Heart right ventricle (tissue), 16 donors: ENCODE data around the gene PTCH2. TPM values are rescaled to one million over a fixed set of nuclear protein-coding genes. Genes with fewer than 3 reads are reported as not detected.
"Not testable (repeated sequence)": the region's sequence is repeated elsewhere in the genome, so short reads cannot be mapped to it uniquely, and the experiment has no call there.

Experiments used
- ATAC-seq, 8 donors: fragments of 200-7000 bp; cut with Tn5 transposase; one replicate each; pipeline ENCODE4 v1.9.1; 2020; ENCODE audit warnings: mild to moderate bottlenecking in 8 of 8, moderate library complexity in 8 of 8, moderate number of reproducible peaks in 1 of 8
- DNase-seq, 2 donors: peaks; one replicate each; pipeline ENCODE4 v3.0.0-alpha.2; 2020
- H3K27ac ChIP-seq, 10 donors: fragments of 200-600 bp; sonication (generic) in 2 of 10; one replicate each; pipeline versions ENCODE4 v1.5.0 to v1.8.0; 2020 to 2022; ENCODE audit warnings: mild to moderate bottlenecking in 3 of 10
- H3K27me3 ChIP-seq, 7 donors: fragments of 200-600 bp; one replicate each; pipeline ENCODE4 v1.8.0; 2021 to 2022; ENCODE audit warnings: mild to moderate bottlenecking in 2 of 7
- H3K36me3 ChIP-seq, 9 donors: fragments of 200-600 bp; sonication (generic) in 1 of 9; one replicate each; pipeline versions ENCODE4 v1.5.0 to v1.8.0; 2020 to 2022; ENCODE audit warnings: mild to moderate bottlenecking in 2 of 9
- H3K4me1 ChIP-seq, 9 donors: fragments of 200-600 bp; sonication (generic) in 1 of 9; one replicate each; pipeline versions ENCODE4 v1.5.0 to v1.8.0; 2020 to 2022; ENCODE audit warnings: mild to moderate bottlenecking in 4 of 9
- H3K4me3 ChIP-seq, 10 donors: fragments of 200-600 bp; sonication (generic) in 2 of 10; one replicate each; pipeline versions ENCODE4 v1.5.0 to v1.8.0; 2020 to 2022; ENCODE audit warnings: mild to moderate bottlenecking in 7 of 10, moderate library complexity in 2 of 10
- H3K9me3 ChIP-seq, 11 donors: fragments of 200-600 bp in 10 of 11; sonication (generic) in 2 of 11; one replicate each; pipeline versions ENCODE4 v1.5.0 to v1.8.0; 2013 to 2022; ENCODE audit warnings: mild to moderate bottlenecking in 2 of 11, control low read depth in 1 of 11, moderate library complexity in 1 of 11
- CTCF ChIP-seq, 9 donors: fragments of 200-600 bp; sonication (generic) in 2 of 9; IDR thresholded peaks; one replicate each; pipeline versions ENCODE4 v1.5.0 to v1.8.0; 2021 to 2022; ENCODE audit warnings: antibody characterized with exemption in 9 of 9, mild to moderate bottlenecking in 5 of 9, moderate library complexity in 1 of 9
- whole genome bisulfite sequencing, 2 donors: extraction: QIAGEN DNeasy Blood & Tissue Kit; methylation state at CpG; one replicate each; pipeline ENCODE4 v1.1.7; 2013; ENCODE audit warnings: inconsistent platforms in 1 of 2; 5-methylcytosine and 5-hydroxymethylcytosine counted together
- intact Hi-C, 10 donors: fragments of 100-400 bp; cut with DNase I; formaldehyde crosslinking; loops; one replicate each; pipeline versions ENCODE4 v1.11.1 to v1.14.2; 2022
- polyA plus RNA-seq, 2 donors: library from polyadenylated mRNA; stranded (reverse); fragments of 200-250 nt; gene quantifications; one replicate each; pipeline ENCODE4 v1.2.3, GENCODE V29; 2013
- total RNA-seq, 10 donors: library from RNA; stranded (reverse); fragmentation: NEBNext Ultra II Directional in 3 of 10; extraction: Animal tissue kit (Norgen Biotek cat#: 25700) in 3 of 10; gene quantifications; one replicate each; pipeline versions ENCODE4 v1.2.1 to v1.2.4, GENCODE V29; 2021 to 2023
- donor health status: Arrhythmogenic right ventricular cardiomyopathy.
- donor health status: ischemic (EF 13 %, LVEDD 7.1; RV severe dilation, severe dysfunction).
- donor health status: healthy with polysubstance abuse.
- donor health status: DM: no; HTN: yes; CAD: no.
- donor health status: DM: no; HTN: no; CAD: no.
- donor health status: ischemic (EF 25% LVEDD 6.9; RV normal size, moderate dysfunction).
- donor health status: ischemic (EF 25% LVEDD 5.7; RV mildly dilated, moderate dysfunction).
- donor health status: healthy.
- donor health status: DM: yes; HTN: yes; CAD: no.
- donor health status: Ischemic cardiomyopathy.
- donor health status: ischemic (EF 35%, LVEDD 5.7; RV mildly dilated, moderate dysfunction).
- donor health status: nonischemic (EF 11% LVEDD 7.7; RV severe dilation, severe dysfunction).
- donor health status: DM: yes; HTN: yes; CAD: no.
- donor health status: PGD.
- donor health status: ischemic (EF 29% LVEDD 5.4; RV normal size, mild dysfunction).
- donor health status: nonischemic (EF 23%, LVEDD 6.1; RV moderate dilation, normal function).

PTCH2 gene
- total and polyA plus RNA-seq, 12 donors, result 0.25 to 1.1 (median 0.44) TPM

DNA sequence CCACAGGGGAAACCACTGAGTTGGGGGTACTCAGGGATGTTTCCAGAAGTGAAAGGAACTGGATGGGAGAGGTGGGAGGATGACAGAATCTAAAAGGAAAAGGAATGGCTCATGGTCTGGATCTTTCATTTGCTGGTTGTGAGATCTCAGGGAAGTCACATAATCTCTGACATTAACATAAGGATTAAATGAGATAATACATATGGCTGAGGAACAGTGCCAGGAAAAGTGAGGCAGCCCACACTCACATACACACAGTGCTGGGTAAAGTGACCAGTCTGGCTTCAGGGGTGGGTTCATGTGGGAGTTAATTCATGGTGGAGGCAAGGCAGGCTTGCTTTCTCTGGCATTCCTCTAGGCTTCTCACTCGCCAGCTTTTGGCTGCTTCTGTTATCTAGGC is 3.9 kb upstream of the PTCH2 start:
- Histone ChIP-seq H3K9me3 (no peaks in the 10 kb centered on the region), H3K4me3 (no peak overlapping the region), H3K36me3 (peaks cover 0 to 13% (median 0%) of the 10 kb centered on the region in 9 donors), H3K27me3 (peaks cover 0 to 19% (median 0%) of the 10 kb centered on the region in 7 donors), H3K27ac (no peak overlapping the region), H3K4me1 (peaks cover 0 to 38% (median 16%) of the 10 kb centered on the region in 9 donors)
- ATAC-seq (no peak), DNase-seq (no peak)
- TF ChIP-seq CTCF (IDR thresholded peaks at IDR 0.05), result no peak
- 96 to 97% methylated on average over 1 of the region's 1 CpG for WGBS, 2 donors
- intact Hi-C loops, result loop anchor here in 1 of 10 donors (5.0 kb wide), 1 partner anchor 155 kb away; no protein-coding TSS in a partner anchor

DNA sequence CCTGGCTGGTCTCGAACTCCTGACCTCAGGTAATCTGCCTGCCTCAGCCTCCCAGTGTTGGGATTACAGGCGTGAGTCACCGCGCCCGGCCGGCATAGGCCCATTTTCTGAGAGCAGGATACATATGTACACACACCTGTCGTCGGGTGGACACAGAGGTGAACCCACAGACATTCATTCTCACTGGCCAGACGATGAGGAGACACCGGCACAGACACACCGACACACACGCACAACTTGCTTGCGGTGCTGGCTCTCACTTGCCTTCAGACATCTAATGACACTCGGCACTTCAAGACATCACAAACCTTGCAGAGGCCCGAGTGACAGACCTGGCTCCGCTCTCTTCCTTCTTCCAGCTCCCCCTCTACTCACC is 579 bp downstream of the PTCH2 start:
- Histone ChIP-seq H3K4me1 (peaks cover 0 to 17% (median 8%) of the 10 kb centered on the region in 9 donors), H3K4me3 (peak overlapping the region; percentile 5 to 74 (median 62)), H3K36me3 (no peaks in the 10 kb centered on the region), H3K9me3 (no peaks in the 10 kb centered on the region), H3K27me3 (peaks cover 0 to 19% (median 0%) of the 10 kb centered on the region in 7 donors), H3K27ac (peak overlapping the region in 6 of 10 donors; percentile 24 to 78 (median 69))
- WGBS, 2 donors, result 64 to 66% methylated on average over 16 of the region's 16 CpGs
- TF ChIP-seq CTCF (IDR thresholded peaks at IDR 0.05), result no peak
- intact Hi-C loops, result loop anchor here in 1 of 10 donors (5.0 kb wide), 1 partner anchor 145 kb away; the partner anchor contains the start of gene EIF2B3
- ATAC-seq, result peak in 7 of 8 donors; percentile 4 to 39 (median 18)
- DNase-seq, result no peak

DNA sequence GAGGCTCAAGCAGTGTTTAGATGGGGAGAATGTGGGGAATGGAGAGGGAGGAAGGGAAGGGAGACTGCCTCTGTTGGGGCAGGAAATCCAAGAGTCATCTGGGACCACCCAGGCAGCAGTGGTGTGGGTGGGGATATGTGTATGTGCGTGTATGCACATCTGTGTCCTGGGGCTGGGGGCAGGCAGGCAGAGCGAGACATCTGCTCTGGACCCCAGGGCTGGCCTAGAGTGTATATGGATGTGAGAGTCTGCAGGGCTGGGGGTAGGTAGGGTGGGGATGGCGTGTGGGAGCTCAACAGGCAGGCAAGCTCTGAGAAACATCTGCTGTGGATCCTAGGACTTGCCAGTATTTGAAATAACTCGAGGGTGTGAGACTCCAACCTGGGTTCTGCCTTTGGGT is 3.5 kb downstream of the PTCH2 start:
- intact Hi-C loops, result loop anchor here in 6 of 10 donors (5.0 to 10.0 kb wide), 8 partner anchors 37 to 465 kb away; partner anchors contain the start of genes HECTD3 (in 3 of the 6), UROD (in 3 of the 6), BEST4 (in 2 of the 6) and EIF2B3 (in 2 of the 6)
- 70 to 75% methylated on average over 4 of the region's 4 CpGs for WGBS, 2 donors
- DNase-seq (no peak), ATAC-seq (peak in 1 of 8 donors; percentile 16)
- peaks cover 0 to 26% (median 8%) of the 10 kb centered on the region in 9 donors for H3K4me1 ChIP-seq
- peak overlapping the region in 1 of 10 donors; percentile 7 for H3K27ac ChIP-seq
- H3K27me3 ChIP-seq, result peaks cover 0 to 19% (median 0%) of the 10 kb centered on the region in 7 donors
- TF ChIP-seq CTCF (IDR thresholded peaks at IDR 0.05), result no peak
- no peak overlapping the region for H3K4me3 ChIP-seq
- H3K36me3 ChIP-seq, result no peaks in the 10 kb centered on the region
- H3K9me3 ChIP-seq, result no peaks in the 10 kb centered on the region

GRCh38 chr1:44838294-44838693 is 4.8 kb downstream of the PTCH2 start:
- not testable (repeated sequence) for DNase-seq
- intact Hi-C loops, result loop anchor here in 6 of 10 donors (5.0 to 10.0 kb wide), 8 partner anchors 36 to 467 kb away; partner anchors contain the start of genes HECTD3 (in 3 of the 6), UROD (in 3 of the 6), BEST4 (in 2 of the 6) and EIF2B3 (in 2 of the 6)

More at GRCh38 chr1:44838294-44838693, 4.8 kb downstream of the PTCH2 start:
- not testable (repeated sequence) for H3K27ac ChIP-seq, ATAC-seq, H3K36me3 ChIP-seq, H3K9me3 ChIP-seq, H3K4me3 ChIP-seq
- 94% methylated on average over 11 of the region's 11 CpGs for WGBS, 2 donors
- H3K27me3 ChIP-seq, result peaks cover 0 to 11% (median 0%) of the 10 kb centered on the region in 7 donors
- H3K4me1 ChIP-seq, result peaks cover 0 to 29% (median 7%) of the 10 kb centered on the region in 9 donors
